Right lobe of liver (tissue), 6 donors: ENCODE measurements around the gene MYMK. TPM values are rescaled to one million over a fixed set of nuclear protein-coding genes. Genes with fewer than 3 reads are reported as not detected.

Experiments used
- ATAC-seq, 4 donors: fragments of 200-7000 bp; cut with Tn5 transposase; one replicate each; pipeline ENCODE4 v1.9.1; 2020; ENCODE audit warnings: mild to moderate bottlenecking in 4 of 4, moderate library complexity in 4 of 4
- DNase-seq, 3 donors: peaks; one replicate each; pipeline ENCODE4 v3.0.0-alpha.2; 2020
- H3K27ac ChIP-seq, 3 donors: fragments of 200-600 bp; one replicate each; pipeline ENCODE4 v1.8.0; 2022
- H3K27me3 ChIP-seq, 2 donors: fragments of 200-600 bp; one replicate each; pipeline ENCODE4 v1.8.0; 2022
- H3K36me3 ChIP-seq, 4 donors: fragments of 200-600 bp; sonication (generic) in 1 of 4; one replicate each; pipeline versions ENCODE4 v1.5.1 to v1.8.0; 2017 to 2022; ENCODE audit warnings: control low read depth in 1 of 4
- H3K4me1 ChIP-seq, 4 donors: fragments of 200-600 bp; sonication (generic) in 1 of 4; one replicate each; pipeline versions ENCODE4 v1.5.1 to v1.8.0; 2017 to 2022; ENCODE audit warnings: control low read depth in 1 of 4
- H3K4me3 ChIP-seq, 3 donors: fragments of 200-600 bp; one replicate each; pipeline ENCODE4 v1.8.0; 2022
- H3K9me3 ChIP-seq, 4 donors: fragments of 200-600 bp; sonication (generic) in 1 of 4; one replicate each; pipeline versions ENCODE4 v1.5.1 to v1.8.0; 2017 to 2022; ENCODE audit warnings: control low read depth in 1 of 4
- POLR2A ChIP-seq: fragments of 450-650 bp; IDR thresholded peaks from one replicate; pipeline ENCODE4 v1.6.1; 2017; ENCODE audit warnings: antibody characterized with exemption, mild to moderate bottlenecking
- WGBS: methylation state at CpG from one replicate; pipeline ENCODE4 v1.1.6; 2018; ENCODE audit warnings: low coverage, low lambda C conversion rate; ENCODE audit not compliant: insufficient coverage; ENCODE audit errors: missing lambda C conversion rate; 5-methylcytosine and 5-hydroxymethylcytosine counted together
- intact Hi-C, 2 donors: fragments of 100-400 bp; cut with DNase I; formaldehyde crosslinking; loops; one replicate each; pipeline versions ENCODE4 v1.11.2 to v1.14.1; 2022
- total RNA-seq, 6 experiments: library from RNA; depleted of rRNA in 2 of 6; stranded (reverse); fragments of >200 nt in 2 of 6; fragmentation: NEBNext Ultra II Directional in 3 of 6; extraction: Animal tissue kit (Norgen Biotek cat#: 25700) in 3 of 6; gene quantifications; one replicate each; pipeline versions ENCODE4 v1.1.0 to v1.2.4, GENCODE V29; 2016 to 2023
- TF ChIP-seq, protein P1 (sequence below), 4 donors: fragments of 200-600 bp in 3 of 4; fragments of 450-650 bp in 1 of 4; IDR thresholded peaks; one replicate each; pipeline versions ENCODE4 v1.5.1 to v1.8.0; 2016 to 2022; ENCODE audit warnings: antibody characterized with exemption in 4 of 4, mild to moderate bottlenecking in 2 of 4
- donor health status: DM: no; HTN: yes; CAD: no.
- donor health status: DM: no; HTN: no; CAD: no.
- donor health status: DM: no; HTN: no; CAD: no.
- donor health status: DM: no; HTN: yes; CAD: no.
- donor health status: DM: no; HTN: yes; CAD: no.

The MYMK gene
- total RNA-seq, 6 experiments from 2014 or later = not detected

- DNase-seq (no peak), ATAC-seq (no peak)
- Histone ChIP-seq H3K27me3 (no peaks in the 10 kb centered on the region), H3K4me1 (peaks cover 0 to 18% (median 0%) of the 10 kb centered on the region in 4 donors), H3K9me3 (no peaks in the 10 kb centered on the region), H3K27ac (no peak overlapping the region), H3K4me3 (no peak overlapping the region), H3K36me3 (peaks cover 0 to 3% (median 0%) of the 10 kb centered on the region in 4 donors)
- 80% methylated on average over 1 of the region's 20 CpGs for WGBS
- intact Hi-C loops = no loop called here
- TF ChIP-seq POLR2A = no peak
- TF ChIP-seq, protein P1, sequence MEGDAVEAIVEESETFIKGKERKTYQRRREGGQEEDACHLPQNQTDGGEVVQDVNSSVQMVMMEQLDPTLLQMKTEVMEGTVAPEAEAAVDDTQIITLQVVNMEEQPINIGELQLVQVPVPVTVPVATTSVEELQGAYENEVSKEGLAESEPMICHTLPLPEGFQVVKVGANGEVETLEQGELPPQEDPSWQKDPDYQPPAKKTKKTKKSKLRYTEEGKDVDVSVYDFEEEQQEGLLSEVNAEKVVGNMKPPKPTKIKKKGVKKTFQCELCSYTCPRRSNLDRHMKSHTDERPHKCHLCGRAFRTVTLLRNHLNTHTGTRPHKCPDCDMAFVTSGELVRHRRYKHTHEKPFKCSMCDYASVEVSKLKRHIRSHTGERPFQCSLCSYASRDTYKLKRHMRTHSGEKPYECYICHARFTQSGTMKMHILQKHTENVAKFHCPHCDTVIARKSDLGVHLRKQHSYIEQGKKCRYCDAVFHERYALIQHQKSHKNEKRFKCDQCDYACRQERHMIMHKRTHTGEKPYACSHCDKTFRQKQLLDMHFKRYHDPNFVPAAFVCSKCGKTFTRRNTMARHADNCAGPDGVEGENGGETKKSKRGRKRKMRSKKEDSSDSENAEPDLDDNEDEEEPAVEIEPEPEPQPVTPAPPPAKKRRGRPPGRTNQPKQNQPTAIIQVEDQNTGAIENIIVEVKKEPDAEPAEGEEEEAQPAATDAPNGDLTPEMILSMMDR (IDR thresholded peaks at IDR 0.05) = no peak
Measured at GRCh38 chr9:133474853-133475252, 49.9 kb downstream of the MYMK start.

DNA sequence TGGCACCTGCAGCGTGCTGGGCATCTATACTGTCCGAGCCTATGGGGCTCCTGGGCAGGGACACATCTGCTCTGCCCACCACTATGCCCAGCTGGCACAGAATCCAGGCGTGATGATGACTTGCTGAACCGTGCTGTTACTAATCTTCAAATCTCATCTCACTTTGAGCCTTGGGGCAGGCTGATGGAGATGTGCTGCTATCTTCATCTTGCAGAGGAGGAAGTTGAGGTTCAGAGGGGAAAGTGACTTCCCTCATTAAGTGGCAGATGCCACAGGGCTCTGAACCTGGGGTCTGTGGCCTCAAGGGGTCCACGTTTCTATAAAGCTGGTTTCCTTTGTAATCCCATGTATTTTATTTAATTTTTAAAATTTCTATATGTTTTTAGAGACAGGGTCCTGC is 50.5 kb downstream of the MYMK start:
- WGBS = 20% methylated on average over 1 of the region's 5 CpGs

GRCh38 chr9:133473743-133474142 is 51.0 kb downstream of the MYMK start:
- TF ChIP-seq, protein P1 (IDR thresholded peaks at IDR 0.05) = no peak
- no peak for TF ChIP-seq POLR2A
- intact Hi-C loops = no loop called here

More for the DNA sequence above, 50.5 kb downstream of the MYMK start:
- peaks cover 0 to 3% (median 0%) of the 10 kb centered on the region in 4 donors for H3K36me3 ChIP-seq
- no peaks in the 10 kb centered on the region for H3K27me3 ChIP-seq
- H3K4me1 ChIP-seq = peaks cover 0 to 16% (median 0%) of the 10 kb centered on the region in 4 donors
- no peak for DNase-seq
- no peak overlapping the region for H3K27ac ChIP-seq
- no peak for ATAC-seq
- no peak for TF ChIP-seq POLR2A
- TF ChIP-seq, protein P1 (IDR thresholded peaks at IDR 0.05) = no peak
- intact Hi-C loops = no loop called here
- no peaks in the 10 kb centered on the region for H3K9me3 ChIP-seq
- no peak overlapping the region for H3K4me3 ChIP-seq

DNA sequence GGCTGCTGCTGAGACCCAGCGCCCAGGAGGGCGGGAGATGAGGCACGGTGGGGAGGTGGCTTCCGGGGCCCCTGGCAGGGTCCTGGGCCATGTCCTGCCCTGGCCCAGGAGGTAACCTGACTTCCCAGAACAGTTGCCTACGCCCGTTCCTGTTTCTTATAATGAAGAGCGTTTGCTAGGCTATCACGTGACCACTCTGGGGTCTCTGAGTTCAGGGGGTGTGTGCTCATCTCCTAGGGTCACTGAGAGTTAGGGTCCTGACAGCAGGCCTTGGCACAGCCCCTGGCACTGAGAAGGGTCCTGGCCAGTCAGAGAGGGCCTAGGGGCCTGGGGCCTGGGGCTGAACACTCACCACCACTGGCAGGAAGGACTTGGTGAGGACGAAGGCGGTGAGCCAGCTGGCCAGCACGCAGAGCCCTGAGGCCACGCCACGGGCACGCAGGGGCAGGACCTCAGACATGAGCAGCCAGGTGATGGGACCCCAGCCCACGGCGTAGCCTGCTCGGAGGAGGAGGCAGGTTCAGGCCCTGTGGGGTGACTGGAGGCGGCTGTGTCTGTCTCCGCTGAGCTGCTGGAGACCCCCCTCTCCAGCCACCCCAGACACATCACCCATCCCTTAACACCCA is 51.9 kb downstream of the MYMK start:
- ATAC-seq = no peak
- H3K27ac ChIP-seq = no peak overlapping the region
- TF ChIP-seq, protein P1 (IDR thresholded peaks at IDR 0.05) = no peak
- TF ChIP-seq POLR2A = no peak
- H3K27me3 ChIP-seq = no peaks in the 10 kb centered on the region
- peaks cover 0 to 15% (median 0%) of the 10 kb centered on the region in 4 donors for H3K36me3 ChIP-seq
- H3K9me3 ChIP-seq = no peaks in the 10 kb centered on the region
- intact Hi-C loops = no loop called here
- H3K4me3 ChIP-seq = no peak overlapping the region
- WGBS = 40% methylated on average over 1 of the region's 19 CpGs
- no peak for DNase-seq
- peaks cover 0 to 6% (median 0%) of the 10 kb centered on the region in 4 donors for H3K4me1 ChIP-seq

More at GRCh38 chr9:133473743-133474142, 51.0 kb downstream of the MYMK start:
- WGBS = no CpG with 5 or more reads among the region's 20 CpGs
- H3K27me3 ChIP-seq = no peaks in the 10 kb centered on the region
- no peak for DNase-seq
- H3K36me3 ChIP-seq = peaks cover 0 to 7% (median 0%) of the 10 kb centered on the region in 4 donors
- ATAC-seq = no peak
- H3K4me1 ChIP-seq = peaks cover 0 to 11% (median 0%) of the 10 kb centered on the region in 4 donors
- H3K4me3 ChIP-seq = no peak overlapping the region
- no peak overlapping the region for H3K27ac ChIP-seq
- no peaks in the 10 kb centered on the region for H3K9me3 ChIP-seq
